Ascending aorta (tissue), 2 donors: Measurements from ENCODE around the gene MT1M. TPM values are rescaled to one million over a fixed set of nuclear protein-coding genes. Genes with fewer than 3 reads are reported as not detected.

Source experiments
- DNase-seq, 2 donors: peaks; one replicate each; pipeline ENCODE4 v3.0.0-alpha.2; 2019; ENCODE audit warnings: low spot score in 2 of 2
- H3K27ac ChIP-seq, 2 donors: fragments of 200-600 bp; sonication (generic); one replicate each; pipeline ENCODE4 v1.5.1; 2016 to 2017; ENCODE audit warnings: mild to moderate bottlenecking in 1 of 2
- H3K27me3 ChIP-seq: fragments of 200-600 bp; sonication (generic); one replicate; pipeline ENCODE4 v1.5.1; 2017
- H3K36me3 ChIP-seq, 2 donors: fragments of 200-600 bp; sonication (generic); one replicate each; pipeline ENCODE4 v1.5.1; 2016
- H3K4me1 ChIP-seq, 2 donors: fragments of 200-600 bp; sonication (generic); one replicate each; pipeline ENCODE4 v1.5.1; 2016 to 2017; ENCODE audit warnings: mild to moderate bottlenecking in 1 of 2
- H3K4me3 ChIP-seq, 2 donors: fragments of 200-600 bp; sonication (generic); one replicate each; pipeline ENCODE4 v1.5.1; 2016 to 2017; ENCODE audit warnings: mild to moderate bottlenecking in 1 of 2
- H3K9me3 ChIP-seq, 2 donors: fragments of 200-600 bp; sonication (generic); one replicate each; pipeline ENCODE4 v1.5.1; 2016
- CTCF ChIP-seq, 3 experiments: fragments of 200-600 bp in 2 of 3; fragments of 450-650 bp in 1 of 3; sonication (generic) in 2 of 3; IDR thresholded peaks; one replicate each; pipeline ENCODE4 v1.5.1; 2016 to 2019; ENCODE audit warnings: antibody characterized with exemption in 3 of 3, mild to moderate bottlenecking in 1 of 3, moderate library complexity in 1 of 3
- intact Hi-C: fragments of 100-400 bp; cut with DNase I; formaldehyde crosslinking; loops from one replicate; pipeline ENCODE4 v1.15.1; 2023
- total RNA-seq: library from RNA; depleted of rRNA; stranded (reverse); fragments of >200 nt; gene quantifications from one replicate; pipeline ENCODE4 v1.1.0, GENCODE V29; 2016

Gene MT1M
- total RNA-seq, 1 donor from 2014 or later: 105 TPM

GRCh38 chr16:56601325-56601724, 31.1 kb upstream of the MT1M start:
- Histone ChIP-seq H3K4me3 (no peak overlapping the region), H3K9me3 (no peaks in the 10 kb centered on the region), H3K36me3 (no peaks in the 10 kb centered on the region), H3K27ac (no peak overlapping the region), H3K27me3 (no peaks in the 10 kb centered on the region), H3K4me1 (no peaks in the 10 kb centered on the region)
- no peak for DNase-seq
- intact Hi-C loops: loop anchor here (2.0 kb wide), 1 partner anchor 85 kb away; no protein-coding TSS in a partner anchor
- no peak for TF ChIP-seq CTCF (IDR thresholded peaks at IDR 0.05)

- no peak overlapping the region for H3K27ac ChIP-seq
- H3K9me3 ChIP-seq: no peaks in the 10 kb centered on the region
- no peak overlapping the region for H3K4me3 ChIP-seq
- H3K27me3 ChIP-seq: no peaks in the 10 kb centered on the region
- H3K4me1 ChIP-seq: peaks cover 4 to 17% of the 10 kb centered on the region in 2 donors
- TF ChIP-seq CTCF (IDR thresholded peaks at IDR 0.05): peak; percentile 26 to 65 (median 33)
- no peaks in the 10 kb centered on the region for H3K36me3 ChIP-seq
- DNase-seq: no peak
- intact Hi-C loops: loop anchor here (2.0 kb wide), 1 partner anchor 99 kb away; no protein-coding TSS in a partner anchor
Measured at GRCh38 chr16:56603589-56603988, 28.9 kb upstream of the MT1M start.

GRCh38 chr16:56604966-56605365, 27.5 kb upstream of the MT1M start:
- DNase-seq: no peak
- H3K36me3 ChIP-seq: no peaks in the 10 kb centered on the region
- no peak for TF ChIP-seq CTCF (IDR thresholded peaks at IDR 0.05)
- H3K27ac ChIP-seq: peak overlapping the region in 1 of 2 donors; percentile 92
- intact Hi-C loops: loop anchor here (5.0 kb wide), 2 partner anchors 153 to 327 kb away; partner anchors contain the start of genes HERPUD1, NUDT21 and OGFOD1
- H3K4me3 ChIP-seq: no peak overlapping the region
- H3K27me3 ChIP-seq: no peaks in the 10 kb centered on the region
- H3K9me3 ChIP-seq: no peaks in the 10 kb centered on the region
- peaks cover 4 to 18% of the 10 kb centered on the region in 2 donors for H3K4me1 ChIP-seq

- no peaks in the 10 kb centered on the region for H3K27me3 ChIP-seq
- DNase-seq: no peak
- peaks cover 5 to 23% of the 10 kb centered on the region in 2 donors for H3K4me1 ChIP-seq
- no peaks in the 10 kb centered on the region for H3K36me3 ChIP-seq
- peak overlapping the region; percentile 87 to 92 for H3K27ac ChIP-seq
- intact Hi-C loops: loop anchor here (5.0 kb wide), 2 partner anchors 153 to 327 kb away; partner anchors contain the start of genes HERPUD1, NUDT21 and OGFOD1
- no peak for TF ChIP-seq CTCF (IDR thresholded peaks at IDR 0.05)
- H3K4me3 ChIP-seq: no peak overlapping the region
- no peaks in the 10 kb centered on the region for H3K9me3 ChIP-seq
Measured at GRCh38 chr16:56605475-56605874, 27.0 kb upstream of the MT1M start.

GRCh38 chr16:56606071-56606475, 26.4 kb upstream of the MT1M start:
- H3K36me3 ChIP-seq: no peaks in the 10 kb centered on the region
- no peak for TF ChIP-seq CTCF (IDR thresholded peaks at IDR 0.05)
- peaks cover 8 to 29% of the 10 kb centered on the region in 2 donors for H3K4me1 ChIP-seq
- H3K4me3 ChIP-seq: no peak overlapping the region
- peak in 1 of 2 donors; percentile 77 for DNase-seq
- no peaks in the 10 kb centered on the region for H3K27me3 ChIP-seq
- H3K9me3 ChIP-seq: no peaks in the 10 kb centered on the region
- intact Hi-C loops: loop anchor here (5.0 kb wide), 2 partner anchors 154 to 326 kb away; partner anchors contain the start of genes HERPUD1, NUDT21 and OGFOD1
- H3K27ac ChIP-seq: peak overlapping the region; percentile 87 to 92
